RCC 7860 (cell line): ENCODE results near the gene CELA1.
"Not testable (repeated sequence)": the region's sequence is repeated elsewhere in the genome, so short reads cannot be mapped to it uniquely, and the experiment has no call there.

ENCODE experiments used
- DNase-seq: peaks from one replicate; pipeline ENCODE4 v3.0.0-alpha.2; 2015; ENCODE audit warnings: low spot score
- FAIRE-seq: peaks from 2 replicates; lab custom pipeline; 2012; peaks lifted over from hg19 to GRCh38; lab: Jason Lieb, UNC

CELA1 gene

GRCh38 chr12:51349026-51349425 is 2.5 kb upstream of the CELA1 start:
- DNase-seq = no peak
- FAIRE-seq = no peak

GRCh38 chr12:51348116-51348515 is 1.6 kb upstream of the CELA1 start:
- no peak for DNase-seq

GRCh38 chr12:51345681-51346080 is 798 bp downstream of the CELA1 start:
- DNase-seq (peak; percentile 21), FAIRE-seq (no peak)

More at GRCh38 chr12:51348116-51348515, 1.6 kb upstream of the CELA1 start:
- no peak for FAIRE-seq

- no peak for DNase-seq
- FAIRE-seq = no peak
These were observed 3.3 kb downstream of the CELA1 start for GRCh38 chr12:51343201-51343600.

GRCh38 chr12:51342416-51342815 is 4.1 kb downstream of the CELA1 start:
- FAIRE-seq = no peak
- DNase-seq = no peak

GRCh38 chr12:51341251-51342007 is 5.0 kb downstream of the CELA1 start:
- DNase-seq = peak; percentile 29
- no peak for FAIRE-seq

- no peak for FAIRE-seq
- no peak for DNase-seq
These were observed 6.7 kb downstream of the CELA1 start for GRCh38 chr12:51339750-51340149.

GRCh38 chr12:51337336-51337735 is 9.1 kb downstream of the CELA1 start:
- not testable (repeated sequence) for DNase-seq

GRCh38 chr12:51335931-51336330 is 10.5 kb downstream of the CELA1 start:
- FAIRE-seq = no peak

More at GRCh38 chr12:51337336-51337735, 9.1 kb downstream of the CELA1 start:
- FAIRE-seq = not testable (repeated sequence)

GRCh38 chr12:51334764-51335163 is 11.7 kb downstream of the CELA1 start:
- no peak for FAIRE-seq

More at GRCh38 chr12:51335931-51336330, 10.5 kb downstream of the CELA1 start:
- DNase-seq = no peak

GRCh38 chr12:51333536-51333935 is 12.9 kb downstream of the CELA1 start:
- no peak for FAIRE-seq
- no peak for DNase-seq

More at GRCh38 chr12:51334764-51335163, 11.7 kb downstream of the CELA1 start:
- no peak for DNase-seq

GRCh38 chr12:51330186-51330585 is 16.3 kb downstream of the CELA1 start:
- FAIRE-seq = no peak
- no peak for DNase-seq

GRCh38 chr12:51329742-51330141 is 16.7 kb downstream of the CELA1 start:
- no peak for FAIRE-seq
- DNase-seq = no peak

GRCh38 chr12:51328587-51328986 is 17.9 kb downstream of the CELA1 start:
- no peak for FAIRE-seq
- DNase-seq = no peak

- FAIRE-seq = no peak
- peak; percentile 12 for DNase-seq
These were observed 19.6 kb downstream of the CELA1 start for GRCh38 chr12:51326698-51327439.

- DNase-seq (no peak), FAIRE-seq (no peak)
These were observed 21.5 kb downstream of the CELA1 start for GRCh38 chr12:51324953-51325352.

GRCh38 chr12:51323966-51324895 is 22.2 kb downstream of the CELA1 start, which contains the start of gene BIN2:
Gene BIN2 (minus strand): TSS chr12:51324174. CDS start chr12:51324102, 72 bp downstream.
- FAIRE-seq = no peak
- DNase-seq = no peak

- DNase-seq = no peak
- FAIRE-seq = no peak
These were observed 23.0 kb downstream of the CELA1 start for GRCh38 chr12:51323317-51323960.

GRCh38 chr12:51322452-51322851 is 24.0 kb downstream of the CELA1 start:
- FAIRE-seq (no peak), DNase-seq (no peak)

GRCh38 chr12:51321882-51322281 is 24.6 kb downstream of the CELA1 start:
- DNase-seq (no peak), FAIRE-seq (no peak)
